Neural cell (in vitro differentiated cells): ENCODE data around the gene SIX1. TPM values are rescaled to one million over a fixed set of nuclear protein-coding genes. Genes with fewer than 3 reads are reported as not detected.

Source experiments
- H2AFZ ChIP-seq: fragments of 200-600, 300-800 bp; sonication (generic), shearing (Covaris generic); 2 replicates; pipeline ENCODE4 v1.6.0; 2014; ENCODE audit warnings: low read depth, mild to moderate bottlenecking, antibody characterized with exemption, low read length, moderate library complexity
- H3F3A ChIP-seq: fragments of 200-600 bp; shearing (Covaris generic); 2 replicates; pipeline ENCODE4 v1.6.1; 2016; ENCODE audit warnings: mild to moderate bottlenecking, moderate library complexity, mixed read lengths, antibody characterized with exemption, low read length; ENCODE audit not compliant: insufficient read depth, poor library complexity, severe bottlenecking
- H3K27ac ChIP-seq: fragments of 200-600, 300-800 bp; sonication (generic), shearing (Covaris generic); 2 replicates; pipeline ENCODE4 v1.5.1; 2014; ENCODE audit warnings: mild to moderate bottlenecking, low read length, moderate library complexity
- H3K27me3 ChIP-seq: fragments of 300-800, 200-600 bp; sonication (generic), shearing (Covaris generic); 2 replicates; pipeline ENCODE4 v1.6.0; 2014; ENCODE audit warnings: mild to moderate bottlenecking, low read depth, low read length, moderate library complexity; ENCODE audit not compliant: insufficient read depth
- H3K36me3 ChIP-seq: fragments of 300-800, 200-600 bp; sonication (generic), shearing (Covaris generic); 2 replicates; pipeline ENCODE4 v1.5.1; 2014; ENCODE audit warnings: mild to moderate bottlenecking, antibody characterized with exemption, low read length, moderate library complexity; ENCODE audit not compliant: insufficient read depth
- H3K4me2 ChIP-seq: fragments of 300-800, 200-600 bp; sonication (generic), shearing (Covaris generic); 2 replicates; pipeline ENCODE4 v1.6.0; 2014; ENCODE audit warnings: mild to moderate bottlenecking, low read length
- H3K4me3 ChIP-seq: fragments of 300-800, 200-600 bp; sonication (generic), shearing (Covaris generic); 2 replicates; pipeline ENCODE4 v1.5.1; 2014; ENCODE audit warnings: mild to moderate bottlenecking, low read length, moderate library complexity
- H3K79me2 ChIP-seq: fragments of 200-600 bp; shearing (Covaris generic); replicated peaks from 2 replicates; pipeline ENCODE4 v1.6.0; 2014; ENCODE audit warnings: mild to moderate bottlenecking, low read length, moderate library complexity; ENCODE audit not compliant: insufficient read depth
- H3K9ac ChIP-seq: fragments of 300-800, 200-600 bp; sonication (generic), shearing (Covaris generic); 2 replicates; pipeline ENCODE4 v1.6.1; 2016; ENCODE audit warnings: mild to moderate bottlenecking, low read length, mixed read lengths
- H3K9me2 ChIP-seq: fragments of 200-600 bp; shearing (Covaris generic); 2 replicates; pipeline ENCODE4 v1.6.1; 2016; ENCODE audit warnings: mild to moderate bottlenecking, low read length, mixed read lengths; ENCODE audit not compliant: insufficient read depth
- H3K9me3 ChIP-seq: fragments of 200-600, 300-800 bp; sonication (generic), shearing (Covaris generic); 2 replicates; pipeline ENCODE4 v1.6.1; 2016; ENCODE audit warnings: mild to moderate bottlenecking, mixed run types, low read length, moderate library complexity, mixed read lengths
- H4K20me1 ChIP-seq: fragments of 200-600 bp; shearing (Covaris generic); 2 replicates; pipeline ENCODE4 v1.6.1; 2016; ENCODE audit warnings: mild to moderate bottlenecking, mixed run types; ENCODE audit not compliant: insufficient read depth
- EP300 ChIP-seq: fragments of 450-650 bp; conservative IDR thresholded peaks from 2 replicates; pipeline ENCODE4 v1.6.1; 2014; ENCODE audit warnings: antibody characterized with exemption, mild to moderate bottlenecking, moderate library complexity; ENCODE audit not compliant: poor library complexity, severe bottlenecking
- EZH2 ChIP-seq: fragments of 200-600, 300-800 bp; shearing (Covaris generic), sonication (generic); IDR thresholded peaks from 2 replicates; pipeline ENCODE4 v1.6.1; 2014; ENCODE audit warnings: antibody characterized with exemption, low read length, borderline replicate concordance, mild to moderate bottlenecking; ENCODE audit not compliant: insufficient read depth, poor library complexity, severe bottlenecking
- MXI1 ChIP-seq: fragments of 450-650 bp; conservative IDR thresholded peaks from 2 replicates; pipeline ENCODE4 v1.6.1; 2014; ENCODE audit warnings: antibody characterized with exemption, mild to moderate bottlenecking; ENCODE audit not compliant: poor library complexity, severe bottlenecking
- POLR2AphosphoS5 ChIP-seq: IDR thresholded peaks from 2 replicates; pipeline ENCODE4 v1.6.1; 2012
- RAD21 ChIP-seq: fragments of 450-650 bp; conservative IDR thresholded peaks from 2 replicates; pipeline ENCODE4 v1.6.1; 2014; ENCODE audit warnings: antibody characterized with exemption, mild to moderate bottlenecking, moderate library complexity
- SMC3 ChIP-seq: fragments of 450-650 bp; conservative IDR thresholded peaks from 2 replicates; pipeline ENCODE4 v1.6.1; 2014; ENCODE audit warnings: antibody characterized with exemption, mild to moderate bottlenecking, moderate library complexity; ENCODE audit not compliant: poor library complexity
- TAF1 ChIP-seq: IDR thresholded peaks from 2 replicates; pipeline ENCODE4 v1.6.1; 2012; ENCODE audit warnings: low read depth
- polyA plus RNA-seq: library from polyadenylated mRNA; depleted of rRNA; stranded (reverse); fragments of >200 nt; gene quantifications from 2 replicates; pipeline ENCODE4 v1.2.3, GENCODE V29; 2014
- TF ChIP-seq, protein P1 (sequence below): IDR thresholded peaks from 2 replicates; pipeline ENCODE4 v1.6.1; 2012; ENCODE audit warnings: borderline replicate concordance
- TF ChIP-seq, protein P2 (sequence below): fragments of 450-650 bp; IDR thresholded peaks from 2 replicates; pipeline ENCODE4 v1.5.1; 2014; ENCODE audit warnings: antibody characterized with exemption, mild to moderate bottlenecking, moderate library complexity; ENCODE audit not compliant: poor library complexity, severe bottlenecking

The SIX1 gene
- polyA plus RNA-seq, 1 donor from 2014 or later: not detected

- H3K79me2 ChIP-seq: no peaks in the 10 kb centered on the region
- no peaks in the 10 kb centered on the region for H4K20me1 ChIP-seq
- H2AFZ ChIP-seq: no peak overlapping the region
- no peaks in the 10 kb centered on the region for H3K9me2 ChIP-seq
- H3K36me3 ChIP-seq: no peaks in the 10 kb centered on the region
- H3K27me3 ChIP-seq: peaks cover 100% of the 10 kb centered on the region
- H3K4me3 ChIP-seq: no peak overlapping the region
- no peak overlapping the region for H3K4me2 ChIP-seq
- no peak overlapping the region for H3K27ac ChIP-seq
- H3F3A ChIP-seq: no peaks in the 10 kb centered on the region
- no peak overlapping the region for H3K9ac ChIP-seq
- H3K9me3 ChIP-seq: no peaks in the 10 kb centered on the region
- TF ChIP-seq, protein P1, sequence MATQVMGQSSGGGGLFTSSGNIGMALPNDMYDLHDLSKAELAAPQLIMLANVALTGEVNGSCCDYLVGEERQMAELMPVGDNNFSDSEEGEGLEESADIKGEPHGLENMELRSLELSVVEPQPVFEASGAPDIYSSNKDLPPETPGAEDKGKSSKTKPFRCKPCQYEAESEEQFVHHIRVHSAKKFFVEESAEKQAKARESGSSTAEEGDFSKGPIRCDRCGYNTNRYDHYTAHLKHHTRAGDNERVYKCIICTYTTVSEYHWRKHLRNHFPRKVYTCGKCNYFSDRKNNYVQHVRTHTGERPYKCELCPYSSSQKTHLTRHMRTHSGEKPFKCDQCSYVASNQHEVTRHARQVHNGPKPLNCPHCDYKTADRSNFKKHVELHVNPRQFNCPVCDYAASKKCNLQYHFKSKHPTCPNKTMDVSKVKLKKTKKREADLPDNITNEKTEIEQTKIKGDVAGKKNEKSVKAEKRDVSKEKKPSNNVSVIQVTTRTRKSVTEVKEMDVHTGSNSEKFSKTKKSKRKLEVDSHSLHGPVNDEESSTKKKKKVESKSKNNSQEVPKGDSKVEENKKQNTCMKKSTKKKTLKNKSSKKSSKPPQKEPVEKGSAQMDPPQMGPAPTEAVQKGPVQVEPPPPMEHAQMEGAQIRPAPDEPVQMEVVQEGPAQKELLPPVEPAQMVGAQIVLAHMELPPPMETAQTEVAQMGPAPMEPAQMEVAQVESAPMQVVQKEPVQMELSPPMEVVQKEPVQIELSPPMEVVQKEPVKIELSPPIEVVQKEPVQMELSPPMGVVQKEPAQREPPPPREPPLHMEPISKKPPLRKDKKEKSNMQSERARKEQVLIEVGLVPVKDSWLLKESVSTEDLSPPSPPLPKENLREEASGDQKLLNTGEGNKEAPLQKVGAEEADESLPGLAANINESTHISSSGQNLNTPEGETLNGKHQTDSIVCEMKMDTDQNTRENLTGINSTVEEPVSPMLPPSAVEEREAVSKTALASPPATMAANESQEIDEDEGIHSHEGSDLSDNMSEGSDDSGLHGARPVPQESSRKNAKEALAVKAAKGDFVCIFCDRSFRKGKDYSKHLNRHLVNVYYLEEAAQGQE: no peak
- TF ChIP-seq RAD21 (no peak), SMC3 (no peak), EZH2 (no peak), MXI1 (no peak), EP300 (no peak), TAF1 (no peak), POLR2AphosphoS5 (no peak)
- TF ChIP-seq, protein P2, sequence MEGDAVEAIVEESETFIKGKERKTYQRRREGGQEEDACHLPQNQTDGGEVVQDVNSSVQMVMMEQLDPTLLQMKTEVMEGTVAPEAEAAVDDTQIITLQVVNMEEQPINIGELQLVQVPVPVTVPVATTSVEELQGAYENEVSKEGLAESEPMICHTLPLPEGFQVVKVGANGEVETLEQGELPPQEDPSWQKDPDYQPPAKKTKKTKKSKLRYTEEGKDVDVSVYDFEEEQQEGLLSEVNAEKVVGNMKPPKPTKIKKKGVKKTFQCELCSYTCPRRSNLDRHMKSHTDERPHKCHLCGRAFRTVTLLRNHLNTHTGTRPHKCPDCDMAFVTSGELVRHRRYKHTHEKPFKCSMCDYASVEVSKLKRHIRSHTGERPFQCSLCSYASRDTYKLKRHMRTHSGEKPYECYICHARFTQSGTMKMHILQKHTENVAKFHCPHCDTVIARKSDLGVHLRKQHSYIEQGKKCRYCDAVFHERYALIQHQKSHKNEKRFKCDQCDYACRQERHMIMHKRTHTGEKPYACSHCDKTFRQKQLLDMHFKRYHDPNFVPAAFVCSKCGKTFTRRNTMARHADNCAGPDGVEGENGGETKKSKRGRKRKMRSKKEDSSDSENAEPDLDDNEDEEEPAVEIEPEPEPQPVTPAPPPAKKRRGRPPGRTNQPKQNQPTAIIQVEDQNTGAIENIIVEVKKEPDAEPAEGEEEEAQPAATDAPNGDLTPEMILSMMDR: no peak
Measured at GRCh38 chr14:60650373-60650961, 1.2 kb upstream of the SIX1 start.

DNA sequence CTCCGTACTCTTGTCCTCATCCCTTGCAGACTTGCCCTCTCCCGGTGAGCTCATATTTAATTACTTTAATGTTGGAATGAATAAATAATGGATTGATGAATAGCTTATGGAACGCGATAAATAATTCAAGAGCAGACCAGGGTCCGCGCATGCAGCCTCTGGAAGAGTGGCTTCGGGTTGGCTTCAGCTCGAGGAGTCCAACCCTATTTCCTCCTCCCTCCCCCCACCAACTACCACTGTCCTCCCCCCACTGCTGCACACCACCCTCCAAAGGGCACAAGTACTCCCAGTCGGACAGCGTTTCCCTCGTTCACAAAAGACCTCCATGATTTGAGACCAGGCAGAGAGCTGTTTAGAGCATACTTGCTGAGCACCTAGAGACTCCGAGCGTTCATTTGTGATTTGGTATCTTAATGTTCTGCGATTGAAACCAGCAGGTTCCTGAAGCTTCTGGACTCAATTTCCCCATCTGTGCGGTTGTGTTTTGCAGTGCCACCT, 647 bp upstream of the SIX1 start:
- no peak overlapping the region for H2AFZ ChIP-seq

More for the DNA sequence above, 647 bp upstream of the SIX1 start:
- no peaks in the 10 kb centered on the region for H3K36me3 ChIP-seq
- no peaks in the 10 kb centered on the region for H3K9me2 ChIP-seq
- no peaks in the 10 kb centered on the region for H3K9me3 ChIP-seq
- no peaks in the 10 kb centered on the region for H4K20me1 ChIP-seq
- H3K9ac ChIP-seq: no peak overlapping the region
- peaks cover 100% of the 10 kb centered on the region for H3K27me3 ChIP-seq
- H3K4me2 ChIP-seq: no peak overlapping the region
- TF ChIP-seq, protein P2: no peak
- TF ChIP-seq EZH2: peak; percentile 75
- H3F3A ChIP-seq: no peaks in the 10 kb centered on the region
- H3K4me3 ChIP-seq: peak overlapping the region; percentile 56
- H3K27ac ChIP-seq: no peak overlapping the region
- H3K79me2 ChIP-seq: no peaks in the 10 kb centered on the region
